ENCODE measurements around the gene DLG2.

DLG2 gene

GRCh38 chr11:85541683-85542082 lies 85.5 kb downstream of the DLG2 start:
- TF ChIP-seq, protein P1, sequence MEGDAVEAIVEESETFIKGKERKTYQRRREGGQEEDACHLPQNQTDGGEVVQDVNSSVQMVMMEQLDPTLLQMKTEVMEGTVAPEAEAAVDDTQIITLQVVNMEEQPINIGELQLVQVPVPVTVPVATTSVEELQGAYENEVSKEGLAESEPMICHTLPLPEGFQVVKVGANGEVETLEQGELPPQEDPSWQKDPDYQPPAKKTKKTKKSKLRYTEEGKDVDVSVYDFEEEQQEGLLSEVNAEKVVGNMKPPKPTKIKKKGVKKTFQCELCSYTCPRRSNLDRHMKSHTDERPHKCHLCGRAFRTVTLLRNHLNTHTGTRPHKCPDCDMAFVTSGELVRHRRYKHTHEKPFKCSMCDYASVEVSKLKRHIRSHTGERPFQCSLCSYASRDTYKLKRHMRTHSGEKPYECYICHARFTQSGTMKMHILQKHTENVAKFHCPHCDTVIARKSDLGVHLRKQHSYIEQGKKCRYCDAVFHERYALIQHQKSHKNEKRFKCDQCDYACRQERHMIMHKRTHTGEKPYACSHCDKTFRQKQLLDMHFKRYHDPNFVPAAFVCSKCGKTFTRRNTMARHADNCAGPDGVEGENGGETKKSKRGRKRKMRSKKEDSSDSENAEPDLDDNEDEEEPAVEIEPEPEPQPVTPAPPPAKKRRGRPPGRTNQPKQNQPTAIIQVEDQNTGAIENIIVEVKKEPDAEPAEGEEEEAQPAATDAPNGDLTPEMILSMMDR (IDR thresholded peaks at IDR 0.05; ENCODE audit: borderline replicate concordance, insufficient read depth, low read depth, low read length), result no peak
- no peak overlapping the region for H3K4me3 ChIP-seq (ENCODE audit: low read depth, low read length)

DNA sequence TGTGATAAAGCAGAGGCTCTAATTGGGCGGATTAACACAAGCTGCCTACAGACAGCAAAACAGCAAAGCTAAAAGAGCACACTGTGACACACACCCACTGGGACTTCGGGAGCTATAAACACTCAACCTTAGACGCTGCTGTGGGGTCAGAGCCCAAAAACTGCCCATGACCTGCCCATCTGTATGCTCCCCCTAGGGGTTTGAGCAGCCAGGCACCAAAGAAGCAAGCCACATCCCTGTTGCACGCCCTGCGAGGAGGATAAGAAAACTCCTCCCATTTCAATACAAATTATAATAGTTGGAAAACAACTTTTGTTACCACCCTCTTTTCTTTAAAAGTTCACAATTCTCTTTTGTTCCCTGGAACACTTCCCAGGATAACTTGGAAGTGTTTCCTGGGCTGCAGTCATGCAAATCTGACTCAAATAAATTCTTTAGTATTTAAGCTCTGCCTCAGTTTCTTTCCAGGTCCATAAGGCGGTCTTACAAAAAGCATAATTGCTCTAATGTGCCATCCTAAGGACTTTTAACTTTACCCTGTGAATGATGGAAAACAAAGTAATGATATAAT lies 86.4 kb downstream of the DLG2 start:
- TF ChIP-seq, protein P1 (IDR thresholded peaks at IDR 0.05; ENCODE audit: borderline replicate concordance, insufficient read depth, low read depth, low read length), result no peak
- H3K4me3 ChIP-seq (ENCODE audit: low read depth, low read length), result no peak overlapping the region

DNA sequence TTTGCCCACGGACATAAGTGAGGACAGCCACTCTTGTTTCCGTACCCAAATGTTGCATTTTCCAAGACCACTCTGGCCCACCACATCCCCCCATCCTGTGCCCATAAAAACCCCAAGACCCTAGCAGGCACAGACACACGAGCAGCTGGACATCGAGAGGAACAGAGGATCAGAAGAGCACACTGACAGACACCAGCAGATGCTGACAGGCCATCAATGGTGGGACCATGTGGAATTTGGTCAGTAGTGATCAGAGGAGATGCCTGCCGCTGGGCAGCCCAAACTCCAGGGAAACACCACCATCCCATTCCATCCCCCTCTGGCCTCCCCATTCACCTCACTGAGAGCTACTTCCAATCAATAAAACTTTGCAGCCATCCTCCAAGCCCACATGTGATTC lies 87.0 kb downstream of the DLG2 start:
- TF ChIP-seq, protein P1 (IDR thresholded peaks at IDR 0.05; ENCODE audit: borderline replicate concordance, insufficient read depth, low read depth, low read length), result no peak
- no peak overlapping the region for H3K4me3 ChIP-seq (ENCODE audit: low read depth, low read length)

DNA sequence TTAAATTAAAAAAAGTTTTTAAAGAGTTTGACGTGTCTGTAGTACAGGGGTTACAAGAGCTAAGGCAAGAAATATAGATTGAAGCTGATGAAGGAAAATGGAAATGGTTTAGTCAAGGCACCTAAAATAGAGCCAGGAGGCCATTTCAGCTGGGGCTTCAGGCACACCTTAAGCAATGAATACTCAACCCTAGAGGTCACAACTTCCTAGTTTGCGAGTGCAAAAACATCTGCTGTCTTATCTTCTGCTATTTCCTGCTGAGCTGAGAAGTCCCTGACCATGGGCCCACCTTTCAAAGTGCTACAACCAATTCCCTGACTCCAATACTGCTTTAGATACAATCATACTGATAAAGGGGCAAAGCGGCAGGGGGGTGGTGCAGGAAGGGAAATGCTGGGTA lies 87.4 kb downstream of the DLG2 start:
- TF ChIP-seq, protein P1 (IDR thresholded peaks at IDR 0.05; ENCODE audit: borderline replicate concordance, insufficient read depth, low read depth, low read length), result no peak
- no peak overlapping the region for H3K4me3 ChIP-seq (ENCODE audit: low read depth, low read length)

GRCh38 chr11:85539029-85539689 lies 88.0 kb downstream of the DLG2 start:
- H3K4me3 ChIP-seq (ENCODE audit: low read depth, low read length), result no peak overlapping the region
- TF ChIP-seq, protein P1 (IDR thresholded peaks at IDR 0.05; ENCODE audit: borderline replicate concordance, insufficient read depth, low read depth, low read length), result no peak

DNA sequence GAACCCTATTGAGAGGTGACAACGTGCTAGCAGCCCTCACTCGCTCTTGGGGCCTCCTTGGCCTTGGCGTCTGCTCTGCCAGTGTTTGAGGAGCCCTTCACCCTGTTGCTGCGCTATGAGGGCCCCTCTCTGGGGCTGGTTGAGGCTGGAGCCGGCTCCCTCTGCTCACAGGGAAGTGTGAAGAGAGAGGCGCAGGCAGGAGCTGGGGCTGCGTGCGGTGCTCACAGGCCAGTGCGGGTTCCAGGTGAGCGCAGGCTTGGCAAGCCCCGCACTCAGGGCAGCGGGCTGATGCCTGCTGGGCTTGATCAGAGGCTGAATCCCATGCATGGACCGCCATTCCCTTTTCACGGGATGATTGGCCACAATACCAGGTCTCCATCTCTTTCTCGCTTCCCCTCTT lies 90.7 kb downstream of the DLG2 start:
- TF ChIP-seq, protein P1 (IDR thresholded peaks at IDR 0.05; ENCODE audit: borderline replicate concordance, insufficient read depth, low read depth, low read length), result no peak
- H3K4me3 ChIP-seq (ENCODE audit: low read depth, low read length), result no peak overlapping the region

- no peak overlapping the region for H3K4me3 ChIP-seq (ENCODE audit: low read depth, low read length)
- TF ChIP-seq, protein P1 (IDR thresholded peaks at IDR 0.05; ENCODE audit: borderline replicate concordance, insufficient read depth, low read depth, low read length), result no peak
These were observed 92.3 kb downstream of the DLG2 start for GRCh38 chr11:85534806-85535205.

Measured in GM12875 (cell line).